PC-9 (cell line): Measurements from ENCODE around the gene SATL1.

Experiments used
- EZH2 ChIP-seq: fragments of 200-600 bp; sonication (generic); IDR thresholded peaks from 2 replicates; pipeline ENCODE4 v1.8.0; 2017; ENCODE audit warnings: antibody characterized with exemption, low read depth
- TF ChIP-seq, protein P1 (sequence below): fragments of 200-600 bp; sonication (generic); conservative IDR thresholded peaks from 2 replicates; pipeline ENCODE4 v1.6.1; 2017; ENCODE audit warnings: mixed run types, antibody characterized with exemption, mild to moderate bottlenecking, moderate library complexity

DNA sequence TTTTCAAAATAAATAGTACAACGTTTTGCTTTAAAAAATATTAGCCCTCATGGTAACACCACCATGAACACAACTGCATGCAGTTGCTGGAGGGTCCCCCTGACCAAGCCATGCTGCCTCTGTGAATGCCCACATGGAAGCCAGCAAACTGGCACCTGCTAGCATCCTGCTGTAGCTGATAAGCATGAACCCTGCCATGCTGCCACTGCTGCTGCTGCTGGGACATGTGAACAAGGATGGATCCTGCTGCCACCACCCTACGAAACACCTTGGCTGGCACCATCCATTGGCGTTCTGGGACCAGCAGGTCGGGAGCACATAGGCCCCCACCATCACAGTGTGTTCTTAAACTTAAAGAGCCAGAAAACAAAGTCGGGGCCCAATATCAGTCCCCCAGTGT lies 83.9 kb downstream of the SATL1 start:
- TF ChIP-seq, protein P1, sequence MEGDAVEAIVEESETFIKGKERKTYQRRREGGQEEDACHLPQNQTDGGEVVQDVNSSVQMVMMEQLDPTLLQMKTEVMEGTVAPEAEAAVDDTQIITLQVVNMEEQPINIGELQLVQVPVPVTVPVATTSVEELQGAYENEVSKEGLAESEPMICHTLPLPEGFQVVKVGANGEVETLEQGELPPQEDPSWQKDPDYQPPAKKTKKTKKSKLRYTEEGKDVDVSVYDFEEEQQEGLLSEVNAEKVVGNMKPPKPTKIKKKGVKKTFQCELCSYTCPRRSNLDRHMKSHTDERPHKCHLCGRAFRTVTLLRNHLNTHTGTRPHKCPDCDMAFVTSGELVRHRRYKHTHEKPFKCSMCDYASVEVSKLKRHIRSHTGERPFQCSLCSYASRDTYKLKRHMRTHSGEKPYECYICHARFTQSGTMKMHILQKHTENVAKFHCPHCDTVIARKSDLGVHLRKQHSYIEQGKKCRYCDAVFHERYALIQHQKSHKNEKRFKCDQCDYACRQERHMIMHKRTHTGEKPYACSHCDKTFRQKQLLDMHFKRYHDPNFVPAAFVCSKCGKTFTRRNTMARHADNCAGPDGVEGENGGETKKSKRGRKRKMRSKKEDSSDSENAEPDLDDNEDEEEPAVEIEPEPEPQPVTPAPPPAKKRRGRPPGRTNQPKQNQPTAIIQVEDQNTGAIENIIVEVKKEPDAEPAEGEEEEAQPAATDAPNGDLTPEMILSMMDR = no peak
- TF ChIP-seq EZH2 = no peak
